8988T (cell line): ENCODE results near the gene LMF1.
"Not testable (repeated sequence)": the region's sequence is repeated elsewhere in the genome, so short reads cannot be mapped to it uniquely, and the experiment has no call there.

Experiments used
- DNase-seq: peaks from one replicate; pipeline ENCODE4 v3.0.0; 2011

LMF1 gene

DNA sequence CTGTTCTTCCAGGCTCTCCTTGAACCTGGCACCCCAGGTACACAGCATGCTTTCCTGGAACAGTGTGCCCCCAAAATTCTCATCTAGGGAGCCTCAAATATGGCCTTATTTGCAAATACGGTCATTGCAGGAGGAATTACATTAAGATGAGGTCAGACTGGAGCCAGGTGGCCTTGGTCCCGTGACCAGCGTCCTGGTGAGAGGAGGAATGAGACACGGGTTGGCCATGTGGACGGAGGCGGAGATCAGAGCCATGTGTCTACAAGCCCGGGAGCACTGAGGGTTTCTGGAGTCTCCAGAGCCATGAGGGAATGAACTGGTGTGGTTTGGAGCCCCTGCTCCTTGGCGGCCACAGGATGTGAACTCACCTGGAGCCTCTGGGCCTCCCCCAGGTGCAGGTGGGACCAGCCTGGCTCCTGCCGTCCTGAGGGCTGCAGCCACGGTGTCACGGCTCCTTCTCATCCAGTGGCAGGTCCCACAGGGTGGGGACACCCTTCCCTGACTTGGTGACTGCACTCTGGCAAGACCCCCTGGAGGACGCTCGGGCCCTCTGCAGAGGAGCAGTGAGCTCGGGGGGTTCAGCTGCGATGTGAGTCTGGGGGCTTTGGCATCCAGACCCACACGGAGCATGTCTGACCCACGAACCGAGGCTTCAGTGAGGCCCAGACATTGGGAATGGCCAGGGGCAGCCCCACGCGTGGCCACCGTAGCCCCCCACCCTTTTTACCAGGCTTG, 148.4 kb downstream of the LMF1 start:
- no peak for DNase-seq

DNA sequence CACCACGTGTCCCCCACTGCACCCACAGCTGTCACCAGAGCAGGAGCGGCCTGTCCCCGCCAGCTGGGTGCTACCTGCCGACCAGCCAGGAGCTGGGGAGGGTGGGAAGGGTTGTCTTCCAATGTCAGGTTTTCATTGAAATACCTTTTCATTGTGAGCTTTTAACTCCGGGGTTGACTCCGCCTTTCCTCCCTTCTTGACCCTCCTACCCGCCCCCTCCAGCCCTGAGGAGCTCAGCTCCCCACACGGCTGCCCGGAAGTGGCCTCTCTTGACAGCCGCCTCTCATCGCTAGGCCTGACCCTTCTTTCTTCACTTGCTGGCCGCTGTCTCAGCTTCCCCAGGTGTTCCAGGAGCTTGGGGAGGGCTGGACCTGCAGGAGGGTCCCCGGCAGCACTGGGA, 149.0 kb downstream of the LMF1 start:
- DNase-seq: no peak

DNA sequence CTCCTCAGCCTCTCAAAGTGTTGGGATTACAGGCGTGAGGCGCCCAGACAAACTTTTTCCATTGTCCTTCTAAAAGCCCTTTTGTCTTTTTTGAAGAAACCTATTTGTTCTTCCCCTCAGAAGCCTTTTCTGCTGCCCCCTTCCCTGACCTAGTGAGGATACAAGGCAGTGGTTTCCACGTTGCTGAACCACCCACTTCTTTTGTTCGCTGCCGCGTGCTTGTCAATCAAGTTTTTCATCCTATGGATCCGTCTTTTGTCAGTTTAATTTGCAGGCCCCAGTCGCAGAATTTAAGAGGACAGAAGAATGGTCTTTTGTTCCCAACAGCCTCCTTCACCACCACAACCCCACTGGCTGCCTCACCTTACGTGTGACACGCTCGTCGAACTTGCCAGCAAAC, 150.0 kb downstream of the LMF1 start:
- DNase-seq: no peak

DNA sequence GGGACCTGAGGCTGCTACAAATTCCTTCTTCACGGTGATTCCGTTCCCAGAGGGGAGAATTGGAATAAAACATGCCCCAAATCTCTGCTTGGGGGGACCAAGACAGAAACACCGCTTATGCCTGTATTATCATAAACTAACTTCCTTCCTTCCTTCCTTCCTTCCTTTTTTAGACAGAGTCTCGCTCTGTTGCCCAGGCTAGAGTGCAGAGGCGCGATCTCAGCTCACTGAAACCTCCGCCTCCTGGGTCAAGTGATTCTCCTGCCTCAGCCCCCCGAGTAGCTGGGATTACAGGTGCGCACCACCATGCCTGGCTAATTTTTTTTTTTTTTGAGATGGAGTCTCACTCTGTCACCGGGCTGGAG, 150.8 kb downstream of the LMF1 start:
- not testable (repeated sequence) for DNase-seq

DNA sequence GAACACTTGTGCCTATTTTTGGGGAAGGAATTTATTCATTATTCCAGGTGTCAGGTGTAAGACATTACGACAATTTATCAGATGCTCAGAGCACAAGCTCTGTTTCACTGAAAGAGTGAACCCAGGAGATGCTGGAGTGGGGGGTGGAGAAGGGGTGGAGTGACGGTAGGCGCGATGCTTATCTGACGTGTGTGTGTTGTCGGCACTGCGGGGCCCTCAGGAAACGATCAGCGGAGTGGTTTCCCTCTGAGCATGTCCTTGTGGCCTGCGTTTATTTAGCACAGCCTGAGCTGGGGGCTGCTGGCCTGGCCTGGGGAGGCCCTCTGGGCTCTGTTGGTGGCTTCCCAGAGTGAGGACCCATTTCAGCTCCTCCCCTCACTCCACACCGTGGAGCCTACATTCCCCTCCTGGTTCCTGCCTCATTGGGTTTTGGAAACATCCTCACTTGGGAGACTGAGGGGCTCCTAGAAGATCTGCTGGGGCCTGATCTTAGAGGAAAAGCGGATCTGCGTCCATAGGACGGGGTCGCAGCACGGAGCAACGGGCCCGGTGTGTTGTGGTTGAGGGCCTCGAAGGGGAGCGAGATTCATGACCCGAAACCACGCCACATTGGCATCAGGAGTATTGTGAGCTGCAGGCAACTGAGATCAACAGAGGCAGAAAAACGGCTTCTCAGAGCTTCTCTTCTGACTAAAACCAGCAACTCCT, 151.3 kb downstream of the LMF1 start:
- no peak for DNase-seq

DNA sequence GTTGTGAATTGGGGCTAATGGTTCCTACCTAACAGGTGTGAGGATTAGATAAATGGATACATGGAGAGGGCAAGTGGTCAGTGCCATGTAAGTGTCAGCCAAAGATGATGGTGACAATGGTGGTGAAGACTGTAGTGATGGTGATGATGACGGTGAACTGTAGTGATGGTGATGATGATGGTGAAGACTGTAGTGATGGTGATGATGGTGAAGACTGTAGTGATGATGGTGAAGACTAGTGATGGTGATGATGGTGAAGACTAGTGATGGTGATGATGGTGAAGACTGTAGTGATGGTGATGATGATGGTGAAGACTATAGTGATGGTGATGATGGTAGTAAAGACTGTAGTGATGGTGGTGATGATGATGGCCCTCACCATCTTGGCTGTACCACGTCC, 152.2 kb downstream of the LMF1 start:
- no peak for DNase-seq

DNA sequence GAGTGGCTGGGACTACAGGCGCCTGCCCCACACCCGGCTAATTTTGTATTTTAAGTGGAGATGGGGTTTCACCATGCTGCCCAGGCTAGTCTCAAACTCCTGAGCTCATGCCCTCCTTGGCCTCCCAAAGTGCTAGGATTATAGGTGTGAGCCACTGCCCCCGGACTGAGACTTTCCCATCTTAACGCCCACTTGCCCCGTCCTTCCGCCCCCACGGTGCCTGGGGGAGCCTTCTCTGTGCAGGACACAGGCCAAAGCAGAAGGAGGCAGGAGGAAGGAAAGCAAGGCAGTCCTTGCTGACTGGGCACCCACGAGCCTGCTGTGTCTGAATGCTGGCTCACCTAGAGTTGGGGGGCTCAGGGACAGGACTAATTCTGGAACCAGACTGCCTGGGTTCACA, 152.7 kb downstream of the LMF1 start:
- DNase-seq: no peak

DNA sequence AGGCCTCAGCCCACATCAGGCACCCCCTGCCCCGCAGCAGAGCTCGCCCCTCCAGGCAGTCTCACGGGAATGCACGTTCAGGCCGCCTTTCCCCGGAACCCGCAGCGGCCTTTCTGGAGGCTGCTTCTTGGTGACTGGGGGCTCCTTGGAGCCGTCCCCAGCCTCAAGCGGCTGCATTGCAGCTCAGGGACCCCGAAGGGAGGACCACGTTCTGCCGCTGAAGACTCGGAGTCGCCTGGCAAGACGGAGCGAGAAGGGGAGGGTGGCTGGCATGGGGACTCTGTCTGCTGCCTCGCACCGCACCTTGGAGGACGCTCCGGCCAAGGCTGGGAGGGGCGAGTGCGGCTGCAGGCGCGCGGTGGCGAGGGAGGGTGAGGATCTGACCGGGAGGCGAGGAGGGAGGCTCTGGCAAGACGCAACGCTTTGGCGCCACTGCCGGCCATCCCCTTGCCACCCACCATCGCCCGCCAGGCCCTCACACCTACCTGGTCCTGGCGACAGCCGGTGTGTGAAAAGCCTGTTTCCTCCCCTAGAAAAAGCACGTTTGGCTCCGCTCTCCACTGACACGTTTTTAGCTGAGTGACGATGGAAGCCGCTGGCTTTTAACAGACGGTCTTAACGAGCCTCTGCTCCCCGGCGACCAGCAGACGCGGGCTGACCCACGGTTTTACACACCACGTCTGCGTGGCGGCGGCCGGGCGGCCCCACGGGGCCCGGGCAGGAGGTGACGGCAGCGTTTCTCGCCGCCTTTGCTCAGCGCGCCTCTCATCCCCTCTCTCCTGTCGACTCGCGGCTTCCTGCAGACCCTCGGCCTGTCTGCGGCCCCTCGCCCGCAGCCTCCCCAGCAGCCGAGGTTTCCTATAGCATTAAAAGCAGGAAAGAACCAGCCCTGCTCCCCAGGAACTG, 153.5 kb downstream of the LMF1 start:
- no peak for DNase-seq

DNA sequence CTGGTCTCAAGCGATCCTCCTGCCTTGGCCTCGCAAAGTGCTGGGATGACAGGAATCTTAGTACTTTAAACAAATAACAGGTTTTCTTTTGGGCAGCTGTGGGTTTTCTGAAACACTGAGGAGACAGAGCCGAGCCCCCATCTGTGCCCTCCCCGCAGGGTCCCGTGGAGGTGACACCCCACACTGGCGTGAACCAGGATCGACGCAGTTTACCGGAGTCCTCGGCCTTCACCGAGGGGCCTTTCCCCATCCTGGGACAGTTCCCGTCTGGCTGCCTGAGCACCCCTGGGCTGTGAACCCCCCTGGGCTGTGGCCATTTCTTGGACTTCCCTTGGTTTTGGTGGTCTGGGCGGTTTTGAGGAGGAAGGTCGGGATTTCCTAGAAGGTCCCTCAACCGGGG, 154.9 kb downstream of the LMF1 start:
- DNase-seq: no peak

DNA sequence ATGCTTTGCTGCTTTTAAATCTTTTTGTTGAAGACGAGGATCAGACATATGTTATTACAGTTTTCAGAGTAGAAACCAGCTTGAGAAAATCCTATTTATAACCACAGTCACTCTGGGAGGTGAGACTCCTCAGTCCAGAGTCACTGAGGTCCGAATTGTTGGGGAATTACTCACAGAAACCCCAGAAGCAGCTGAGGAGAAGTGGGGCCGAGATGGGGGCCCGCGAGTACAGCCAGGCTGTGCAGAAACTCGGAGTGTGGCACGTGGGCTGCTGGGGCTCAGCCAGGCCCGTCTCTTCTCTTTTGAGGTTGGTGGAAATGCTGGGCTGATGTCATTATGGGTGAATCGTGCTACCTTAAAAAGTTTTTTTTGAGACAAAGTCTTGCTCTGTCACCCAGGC, 155.8 kb downstream of the LMF1 start:
- no peak for DNase-seq

DNA sequence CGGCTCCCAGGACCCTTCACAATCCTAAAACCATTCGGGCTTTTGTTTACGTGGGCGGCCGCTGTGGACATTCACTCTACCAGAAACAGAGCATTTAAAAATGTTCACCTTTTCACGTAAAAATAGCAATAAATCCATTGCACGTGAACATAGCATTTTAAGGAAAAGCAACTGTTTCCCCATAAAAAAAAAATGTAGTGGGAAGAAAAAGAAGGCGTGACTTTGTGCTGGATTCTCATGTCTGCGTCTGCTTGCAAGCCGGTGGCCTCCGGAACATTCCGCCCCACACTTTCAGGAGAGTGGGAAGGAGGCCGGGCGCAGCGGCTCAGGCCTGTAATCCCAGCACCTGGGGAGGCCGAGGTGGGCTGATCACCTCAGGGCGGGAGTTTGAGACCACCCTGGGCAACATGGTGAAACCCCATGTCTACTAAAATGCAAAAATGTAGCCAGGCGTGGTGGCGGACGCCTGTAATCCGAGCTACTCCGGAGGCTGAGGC, 156.8 kb downstream of the LMF1 start:
- no peak for DNase-seq

DNA sequence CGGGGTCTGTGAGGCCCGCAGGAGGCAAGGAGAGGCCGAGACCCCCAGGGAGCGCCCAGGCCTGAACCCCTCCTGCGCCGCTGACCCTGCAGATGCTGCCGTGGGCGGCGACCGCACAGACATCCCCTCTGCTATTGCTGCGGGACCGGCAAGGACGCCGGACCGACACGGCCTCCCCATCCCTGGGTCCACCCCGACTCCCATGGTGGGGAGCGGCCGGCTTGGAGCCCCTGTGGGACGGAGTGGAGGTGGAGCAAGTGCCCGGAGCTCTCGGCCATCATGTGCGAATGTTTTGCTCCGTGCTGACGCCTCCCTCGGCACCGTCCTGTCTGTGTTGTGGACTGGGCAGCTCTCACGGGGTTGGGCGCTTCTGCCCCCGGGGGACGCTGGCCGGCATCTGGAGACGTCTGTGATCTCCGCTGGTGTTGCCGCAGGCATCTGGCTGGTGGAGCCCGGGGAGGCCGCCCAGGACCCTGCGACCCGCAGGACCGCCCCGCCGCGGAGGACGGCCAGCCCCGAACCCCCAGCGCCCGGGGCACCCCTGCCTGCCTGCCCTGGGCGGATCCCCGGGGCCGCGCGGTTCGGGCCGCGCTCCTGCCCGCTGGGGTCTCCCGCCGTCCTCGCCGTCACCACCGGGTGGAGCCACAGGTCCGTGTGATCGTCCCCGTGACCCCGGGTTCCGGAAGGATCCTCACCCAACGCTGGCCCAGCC, 157.4 kb downstream of the LMF1 start:
- DNase-seq: no peak

DNA sequence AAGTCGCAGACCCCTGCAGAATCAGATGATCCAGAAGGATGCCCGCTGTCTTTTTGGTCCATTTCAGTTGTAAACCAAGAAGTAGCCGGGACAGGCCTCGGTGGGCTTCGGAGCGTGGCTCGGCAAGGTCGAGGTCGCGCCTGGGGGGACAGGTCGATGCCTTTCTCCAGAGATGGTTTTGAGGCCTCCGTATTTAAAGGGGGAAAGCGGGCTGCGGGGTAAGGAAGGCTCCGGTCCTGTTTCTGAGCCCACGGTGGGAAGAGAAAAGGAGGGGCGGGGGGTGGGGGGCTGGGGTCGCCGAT, 162.7 kb downstream of the LMF1 start:
- no peak for DNase-seq

DNA sequence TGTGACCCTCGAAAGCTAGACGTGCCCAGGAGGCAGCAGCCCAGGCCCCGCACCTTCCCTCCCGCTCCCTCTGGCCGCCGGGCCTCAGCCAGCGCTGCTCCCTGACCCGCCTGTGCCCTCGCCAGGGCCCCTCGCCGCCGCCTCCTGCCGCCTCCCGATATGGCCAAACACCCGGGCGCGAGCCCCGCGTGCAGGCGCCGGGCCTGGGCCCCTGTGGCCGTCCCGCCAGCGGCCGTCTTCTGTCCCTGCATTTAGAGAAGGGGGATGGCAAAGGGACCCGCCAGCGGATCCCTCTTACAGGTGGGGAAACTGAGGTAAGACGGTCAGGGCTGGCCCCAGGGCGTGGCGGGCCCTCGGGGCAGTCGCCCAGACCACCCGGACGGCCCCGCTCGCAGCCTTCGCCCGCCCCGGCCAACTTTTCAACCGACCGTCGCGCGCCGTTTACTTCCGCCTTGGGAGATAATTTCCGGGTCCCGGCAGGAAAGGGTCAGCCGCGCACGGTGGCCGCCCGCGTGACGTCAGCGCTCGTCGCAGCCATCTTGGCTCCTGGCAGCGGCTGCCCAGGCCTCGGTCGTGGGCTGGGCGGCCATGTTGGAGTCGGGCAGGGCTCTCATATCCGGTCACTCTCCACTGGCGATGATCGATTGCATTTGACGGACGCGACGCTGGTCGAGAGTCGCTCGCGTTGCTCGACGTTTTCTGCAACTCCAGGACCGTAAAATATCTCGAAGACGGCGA, 163.3 kb downstream of the LMF1 start:
- peak; percentile 70 for DNase-seq

DNA sequence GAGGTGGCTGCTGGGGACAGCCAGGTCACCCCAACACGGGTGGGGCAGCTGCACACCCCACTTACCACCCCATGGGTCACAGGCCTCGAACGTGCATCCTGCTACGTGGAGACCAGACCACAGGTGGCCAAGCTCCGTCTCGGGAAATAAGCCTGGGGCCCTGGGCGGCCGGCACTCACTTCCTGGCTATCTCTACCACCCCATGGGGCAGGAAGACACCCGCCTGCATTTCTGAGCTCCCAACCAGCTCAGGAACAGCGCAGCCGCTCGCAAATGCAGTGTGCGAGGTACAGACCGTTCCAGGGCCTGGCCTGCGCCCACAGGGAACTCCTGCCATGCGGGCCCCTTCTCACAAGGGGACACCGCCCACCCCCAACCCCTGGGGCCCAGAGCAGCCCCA, 165.3 kb downstream of the LMF1 start:
- no peak for DNase-seq

DNA sequence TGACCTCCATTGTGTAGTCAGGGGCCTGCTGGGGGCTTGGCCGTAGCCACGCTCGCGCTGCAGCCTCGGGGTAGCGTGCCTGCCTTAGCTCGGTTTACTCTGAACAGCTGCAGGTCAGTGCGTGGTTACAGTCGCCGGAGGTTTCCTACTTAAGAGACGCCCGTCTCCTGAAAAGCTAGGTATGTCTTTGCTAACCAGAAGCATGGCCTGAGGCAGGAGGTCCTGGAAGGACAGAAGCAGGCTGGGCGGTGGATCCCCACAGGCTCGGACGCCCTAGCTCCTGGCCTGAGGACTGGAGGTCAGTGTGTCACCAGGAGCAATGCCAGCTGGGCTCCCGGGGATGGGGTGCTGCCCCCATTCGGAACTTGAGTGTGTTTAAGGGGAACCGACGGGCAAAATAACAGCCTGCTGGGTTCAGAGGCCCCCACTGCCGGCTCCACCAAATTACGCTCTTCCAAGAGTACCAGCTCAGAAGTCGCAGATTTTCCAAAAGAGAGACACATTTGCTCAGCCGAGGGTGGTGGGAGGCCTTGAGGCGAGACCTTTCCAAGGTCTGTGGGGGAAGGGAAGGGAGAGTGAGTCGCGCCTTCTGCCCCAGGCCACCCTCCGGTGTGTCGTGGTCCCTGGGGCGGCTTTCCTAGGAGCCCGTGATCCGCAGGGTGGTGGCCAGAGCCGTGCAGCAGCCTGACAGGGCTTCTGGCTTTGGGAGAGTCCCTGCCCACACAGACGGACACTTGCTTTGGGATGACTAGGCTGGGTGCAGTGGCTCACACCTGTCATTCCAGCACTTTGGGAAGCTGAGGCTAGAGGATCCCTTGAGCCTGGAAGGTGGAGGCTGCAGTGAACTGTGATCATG, 166.4 kb downstream of the LMF1 start:
- no peak for DNase-seq

DNA sequence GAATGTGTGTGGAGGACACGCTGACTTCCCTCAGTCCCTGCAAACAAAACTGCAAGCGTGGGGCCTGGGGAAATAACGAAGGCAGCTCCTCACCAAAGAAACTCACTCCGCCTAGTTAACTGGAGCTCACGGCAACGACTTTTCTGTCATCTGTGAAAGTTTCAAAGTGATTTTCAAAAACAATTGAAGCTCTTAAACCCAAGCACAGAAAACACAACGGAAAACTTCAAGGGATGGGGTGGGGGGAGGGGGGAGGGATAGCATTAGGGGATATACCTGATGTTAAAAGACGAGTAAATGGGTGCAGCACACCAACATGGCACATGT, 167.1 kb downstream of the LMF1 start:
- DNase-seq: no peak
